Left ventricle myocardium inferior (tissue), 1 donor: ENCODE results near the gene RAB6D. TPM values are rescaled to one million over a fixed set of nuclear protein-coding genes. Genes with fewer than 3 reads are reported as not detected.
A peak's percentile ranks its signal among the peaks of the same experiment; 100 is the strongest.
"Not testable (repeated sequence)": the region's sequence is repeated elsewhere in the genome, so short reads cannot be mapped to it uniquely, and the experiment has no call there.

Experiments used
- DNase-seq: peaks from one replicate; pipeline ENCODE4 v3.0.0-alpha.2; 2020
- H3K27ac ChIP-seq: fragments of 200-600 bp; replicated peaks from 2 replicates; pipeline ENCODE4 v1.8.0; 2021
- H3K27me3 ChIP-seq: fragments of 200-600 bp; 2 replicates; pipeline ENCODE4 v1.8.0; 2021; ENCODE audit warnings: low read depth
- H3K36me3 ChIP-seq: fragments of 200-600 bp; 2 replicates; pipeline ENCODE4 v1.8.0; 2021
- H3K4me1 ChIP-seq: fragments of 200-600 bp; 2 replicates; pipeline ENCODE4 v1.8.0; 2021
- H3K4me3 ChIP-seq: fragments of 200-600 bp; 2 replicates; pipeline ENCODE4 v1.8.0; 2021; ENCODE audit warnings: mild to moderate bottlenecking, moderate library complexity
- H3K9me3 ChIP-seq: fragments of 200-600 bp; replicated peaks from 2 replicates; pipeline ENCODE4 v1.8.0; 2021
- CTCF ChIP-seq: fragments of 200-600 bp; IDR thresholded peaks from 2 replicates; pipeline ENCODE4 v1.8.0; 2021; ENCODE audit warnings: antibody characterized with exemption, mild to moderate bottlenecking, borderline replicate concordance
- intact Hi-C: fragments of 100-400 bp; cut with micrococcal nuclease; formaldehyde crosslinking; loops from one replicate; pipeline ENCODE4 v1.11.0; 2022
- long read RNA-seq: library from polyadenylated mRNA; unstranded; transcript quantifications from one replicate; pipeline ENCODE4 v2.0.0, GENCODE V29; 2021
- total RNA-seq: library from RNA; stranded (reverse); fragmentation: NEBNext Ultra II Directional; extraction: Animal tissue kit (Norgen Biotek cat#: 25700); gene quantifications from one replicate; pipeline ENCODE4 v1.2.1, GENCODE V29; 2021
- donor health status: DM: no; HTN: yes; CAD: no; lungs with severe emphysema.

RAB6D gene
- not detected for total RNA-seq
- long read RNA-seq = 0 reads

DNA sequence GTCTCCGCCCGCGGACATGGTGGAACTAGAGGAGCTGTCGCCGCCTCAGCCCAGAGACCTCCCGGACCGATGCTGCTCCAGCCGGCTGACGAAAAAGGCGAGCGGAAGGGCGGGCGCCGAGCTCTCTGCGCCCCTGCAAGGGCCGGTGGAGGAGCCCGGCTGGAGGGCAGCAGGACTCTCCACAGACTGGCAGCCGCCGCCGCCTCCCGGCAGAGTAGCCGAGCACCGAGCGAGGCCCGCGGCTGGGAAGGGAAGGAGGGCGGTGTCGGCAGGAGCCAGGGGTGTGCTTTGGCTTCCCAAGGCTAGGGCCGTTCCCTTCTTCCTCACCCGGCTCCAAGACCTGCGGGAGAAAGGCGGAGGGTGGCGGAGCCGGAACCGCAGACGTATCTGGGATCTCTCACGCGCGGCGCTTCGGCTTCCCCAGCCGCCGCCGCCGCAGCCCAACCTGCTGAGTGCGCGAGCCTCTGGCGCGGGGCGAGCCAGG lies at the start of gene RAB6D:
Gene RAB6D, minus strand, starts transcription at position 466 of the 484 bp plus-strand sequence. Its CDS starts 448 bp downstream, at position 18.
- H3K9me3 ChIP-seq, H3K36me3 ChIP-seq, intact Hi-C loops, DNase-seq, H3K4me1 ChIP-seq, H3K27ac ChIP-seq: not testable (repeated sequence)
- peak within 1 kb of the TSS; percentile 59 for H3K4me3 ChIP-seq
- peaks cover 76% of the 10 kb centered on the region for H3K27me3 ChIP-seq

GRCh38 chr2:131413148-131413747 lies 49.3 kb upstream of the RAB6D start:
- Histone ChIP-seq H3K27me3 (peaks cover 47% of the 10 kb centered on the region), H3K4me1 (no peaks in the 10 kb centered on the region), H3K36me3 (no peaks in the 10 kb centered on the region), H3K4me3 (no peak overlapping the region), H3K9me3 (no peaks in the 10 kb centered on the region), H3K27ac (no peak overlapping the region)
- no peak for DNase-seq
- peak; percentile 84 for TF ChIP-seq CTCF
- intact Hi-C loops = no loop called here

DNA sequence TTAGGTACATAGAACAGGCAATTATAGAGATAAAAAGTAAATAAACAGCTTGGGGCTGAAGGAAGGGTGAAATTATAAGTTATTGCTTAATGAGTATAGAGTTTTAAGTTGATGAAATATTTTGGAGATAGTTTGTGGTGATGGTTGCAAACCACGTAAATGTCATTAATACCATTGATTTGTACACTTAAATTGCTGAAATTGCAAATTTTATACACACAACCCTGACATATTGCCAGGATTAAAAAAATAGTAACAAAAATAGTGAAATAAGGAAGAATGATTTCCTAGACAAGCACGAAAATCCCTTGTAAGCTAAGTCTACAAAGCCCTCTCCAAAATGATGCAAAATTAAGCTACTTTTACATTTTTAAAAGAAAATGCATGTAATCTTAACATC lies 46.2 kb upstream of the RAB6D start:
- intact Hi-C loops = no loop called here
- TF ChIP-seq CTCF = no peak

DNA sequence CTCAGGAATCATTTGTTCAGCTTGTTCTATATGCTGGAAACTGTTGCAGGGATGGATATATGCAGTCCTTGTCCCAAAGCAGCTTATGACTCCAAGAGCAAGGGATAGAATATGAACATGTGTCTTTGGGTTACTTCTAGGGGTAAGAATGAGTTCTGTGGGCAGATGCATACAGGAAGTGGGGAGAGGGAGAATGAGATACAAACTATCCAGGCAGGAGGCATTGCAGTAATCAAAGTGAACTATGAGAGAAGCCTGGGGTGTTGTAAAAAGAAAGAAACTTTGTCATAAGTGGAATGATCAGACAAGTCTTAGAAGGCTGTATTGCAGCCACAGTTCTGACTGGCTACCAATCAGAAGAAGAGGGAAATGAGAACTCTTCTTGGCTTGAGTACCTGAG lies 44.8 kb upstream of the RAB6D start:
- intact Hi-C loops = no loop called here
- Histone ChIP-seq H3K36me3 (no peaks in the 10 kb centered on the region), H3K4me1 (no peaks in the 10 kb centered on the region), H3K27me3 (peaks cover 53% of the 10 kb centered on the region), H3K9me3 (no peaks in the 10 kb centered on the region), H3K4me3 (no peak overlapping the region), H3K27ac (no peak overlapping the region)
- no peak for DNase-seq
- TF ChIP-seq CTCF = no peak

More for the DNA sequence above, 46.2 kb upstream of the RAB6D start:
- no peaks in the 10 kb centered on the region for H3K4me1 ChIP-seq
- peaks cover 54% of the 10 kb centered on the region for H3K27me3 ChIP-seq
- H3K4me3 ChIP-seq = no peak overlapping the region
- no peaks in the 10 kb centered on the region for H3K36me3 ChIP-seq
- H3K9me3 ChIP-seq = no peaks in the 10 kb centered on the region
- no peak for DNase-seq
- no peak overlapping the region for H3K27ac ChIP-seq

GRCh38 chr2:131408207-131408606 lies 44.2 kb upstream of the RAB6D start:
- H3K4me1 ChIP-seq = no peaks in the 10 kb centered on the region
- TF ChIP-seq CTCF = no peak
- no peaks in the 10 kb centered on the region for H3K9me3 ChIP-seq
- no peak overlapping the region for H3K27ac ChIP-seq
- DNase-seq = no peak
- H3K27me3 ChIP-seq = peaks cover 53% of the 10 kb centered on the region
- no peaks in the 10 kb centered on the region for H3K36me3 ChIP-seq
- intact Hi-C loops = no loop called here
- H3K4me3 ChIP-seq = no peak overlapping the region

GRCh38 chr2:131404753-131405152 lies 40.8 kb upstream of the RAB6D start:
- H3K4me1 ChIP-seq = no peaks in the 10 kb centered on the region
- peaks cover 52% of the 10 kb centered on the region for H3K27me3 ChIP-seq
- no peak overlapping the region for H3K4me3 ChIP-seq
- no peak for DNase-seq
- intact Hi-C loops = no loop called here
- no peaks in the 10 kb centered on the region for H3K9me3 ChIP-seq
- no peaks in the 10 kb centered on the region for H3K36me3 ChIP-seq
- TF ChIP-seq CTCF = no peak
- no peak overlapping the region for H3K27ac ChIP-seq
